Peyer's patch (tissue), 4 donors: ENCODE data around the gene NSL1. TPM values are rescaled to one million over a fixed set of nuclear protein-coding genes. Genes with fewer than 3 reads are reported as not detected.
"Not testable (repeated sequence)": the region's sequence is repeated elsewhere in the genome, so short reads cannot be mapped to it uniquely, and the experiment has no call there.

Experiments
- DNase-seq, 3 donors: peaks; one replicate each; pipeline ENCODE4 v3.0.0-alpha.2; 2017 to 2019
- H3K27ac ChIP-seq, 4 donors: fragments of 200-600 bp; sonication (generic); one replicate each; pipeline ENCODE4 v1.5.1; 2016 to 2019
- H3K27me3 ChIP-seq, 2 donors: fragments of 200-600 bp; sonication (generic); one replicate each; pipeline ENCODE4 v1.5.1; 2019
- H3K36me3 ChIP-seq, 3 donors: fragments of 200-600 bp; sonication (generic); one replicate each; pipeline ENCODE4 v1.5.1; 2016 to 2019
- H3K4me1 ChIP-seq, 4 donors: fragments of 200-600 bp; sonication (generic); one replicate each; pipeline ENCODE4 v1.5.1; 2016 to 2019
- H3K4me3 ChIP-seq, 4 donors: fragments of 200-600 bp; sonication (generic); 1 replicate in 3 of 4; 2 replicates in 1 of 4; pipeline ENCODE4 v1.5.1; 2016 to 2019; ENCODE audit warnings: mild to moderate bottlenecking in 1 of 4
- H3K9me3 ChIP-seq, 4 donors: fragments of 200-600 bp; sonication (generic); one replicate each; pipeline ENCODE4 v1.5.1; 2016 to 2019; ENCODE audit warnings: mild to moderate bottlenecking in 1 of 4
- POLR2A ChIP-seq, 2 donors: fragments of 450-650 bp; IDR thresholded peaks; one replicate each; pipeline ENCODE4 v1.5.1; 2017; ENCODE audit warnings: antibody characterized with exemption in 2 of 2, mild to moderate bottlenecking in 2 of 2, moderate library complexity in 2 of 2
- total RNA-seq, 4 donors: library from RNA; depleted of rRNA; stranded (reverse); fragments of >200 nt; gene quantifications; one replicate each; pipeline ENCODE4 v1.1.0, GENCODE V29; 2016
- TF ChIP-seq, protein P1 (sequence below), 6 experiments: fragments of 450-650 bp in 4 of 6; fragments of 200-600 bp in 2 of 6; sonication (generic) in 1 of 6; IDR thresholded peaks; one replicate each; pipeline ENCODE4 v1.5.1; 2017 to 2019; ENCODE audit warnings: antibody characterized with exemption in 6 of 6, mild to moderate bottlenecking in 3 of 6, moderate library complexity in 1 of 6

The NSL1 gene
- total RNA-seq, 4 donors from 2014 or later = 29.2 to 61.9 (median 39.0) TPM

DNA sequence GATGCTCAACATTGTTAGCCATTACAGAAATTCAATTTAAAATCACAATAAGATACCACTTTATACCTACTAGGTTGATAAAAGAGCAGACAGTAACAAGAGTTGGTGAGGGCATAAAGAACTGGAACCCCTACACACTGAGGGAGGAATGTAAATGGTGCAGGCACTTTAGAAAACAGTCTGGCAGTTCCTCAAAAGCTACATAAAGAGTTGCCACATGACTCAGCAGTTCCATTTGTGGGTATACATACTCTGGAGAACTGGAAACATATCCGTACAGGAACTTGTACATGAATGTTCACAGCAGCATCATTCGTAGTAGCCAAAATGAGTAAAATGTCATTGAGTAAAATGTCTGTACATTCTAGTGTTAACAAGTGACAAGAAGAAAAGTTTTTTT is 17.0 kb downstream of the NSL1 start:
- DNase-seq = no peak
- Histone ChIP-seq H3K9me3 (peaks cover 0 to under 1% (median 0%) of the 10 kb centered on the region in 4 donors), H3K27me3 (no peaks in the 10 kb centered on the region), H3K36me3 (no peaks in the 10 kb centered on the region), H3K4me3 (no peak overlapping the region), H3K27ac (no peak overlapping the region), H3K4me1 (no peaks in the 10 kb centered on the region)
- TF ChIP-seq POLR2A (IDR thresholded peaks at IDR 0.05) = no peak

DNA sequence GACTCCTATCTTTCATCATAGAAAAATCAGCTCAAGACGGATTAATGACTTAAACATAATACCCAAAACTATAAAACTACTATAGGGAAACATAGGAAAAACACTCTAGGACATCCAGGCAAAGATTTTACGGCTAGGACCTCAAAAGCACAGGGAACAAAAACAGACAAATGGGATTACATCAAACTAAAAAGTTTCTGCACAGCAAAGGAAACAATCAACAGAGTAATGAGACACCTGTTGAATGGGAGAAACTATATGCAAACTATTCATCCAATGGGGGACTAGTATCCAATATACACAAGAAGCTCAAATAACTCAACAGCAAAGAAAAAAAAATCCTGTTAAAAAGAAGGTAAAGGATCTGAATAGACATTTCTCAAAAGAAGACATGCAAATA is 18.6 kb downstream of the NSL1 start:
- Histone ChIP-seq H3K27ac (no peak overlapping the region), H3K27me3 (no peaks in the 10 kb centered on the region), H3K9me3 (peaks cover 0 to 10% (median 2%) of the 10 kb centered on the region in 4 donors), H3K36me3 (no peaks in the 10 kb centered on the region), H3K4me3 (no peak overlapping the region), H3K4me1 (no peaks in the 10 kb centered on the region)
- TF ChIP-seq POLR2A (IDR thresholded peaks at IDR 0.05) = no peak
- TF ChIP-seq, protein P1, sequence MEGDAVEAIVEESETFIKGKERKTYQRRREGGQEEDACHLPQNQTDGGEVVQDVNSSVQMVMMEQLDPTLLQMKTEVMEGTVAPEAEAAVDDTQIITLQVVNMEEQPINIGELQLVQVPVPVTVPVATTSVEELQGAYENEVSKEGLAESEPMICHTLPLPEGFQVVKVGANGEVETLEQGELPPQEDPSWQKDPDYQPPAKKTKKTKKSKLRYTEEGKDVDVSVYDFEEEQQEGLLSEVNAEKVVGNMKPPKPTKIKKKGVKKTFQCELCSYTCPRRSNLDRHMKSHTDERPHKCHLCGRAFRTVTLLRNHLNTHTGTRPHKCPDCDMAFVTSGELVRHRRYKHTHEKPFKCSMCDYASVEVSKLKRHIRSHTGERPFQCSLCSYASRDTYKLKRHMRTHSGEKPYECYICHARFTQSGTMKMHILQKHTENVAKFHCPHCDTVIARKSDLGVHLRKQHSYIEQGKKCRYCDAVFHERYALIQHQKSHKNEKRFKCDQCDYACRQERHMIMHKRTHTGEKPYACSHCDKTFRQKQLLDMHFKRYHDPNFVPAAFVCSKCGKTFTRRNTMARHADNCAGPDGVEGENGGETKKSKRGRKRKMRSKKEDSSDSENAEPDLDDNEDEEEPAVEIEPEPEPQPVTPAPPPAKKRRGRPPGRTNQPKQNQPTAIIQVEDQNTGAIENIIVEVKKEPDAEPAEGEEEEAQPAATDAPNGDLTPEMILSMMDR (IDR thresholded peaks at IDR 0.05) = no peak
- DNase-seq = no peak

DNA sequence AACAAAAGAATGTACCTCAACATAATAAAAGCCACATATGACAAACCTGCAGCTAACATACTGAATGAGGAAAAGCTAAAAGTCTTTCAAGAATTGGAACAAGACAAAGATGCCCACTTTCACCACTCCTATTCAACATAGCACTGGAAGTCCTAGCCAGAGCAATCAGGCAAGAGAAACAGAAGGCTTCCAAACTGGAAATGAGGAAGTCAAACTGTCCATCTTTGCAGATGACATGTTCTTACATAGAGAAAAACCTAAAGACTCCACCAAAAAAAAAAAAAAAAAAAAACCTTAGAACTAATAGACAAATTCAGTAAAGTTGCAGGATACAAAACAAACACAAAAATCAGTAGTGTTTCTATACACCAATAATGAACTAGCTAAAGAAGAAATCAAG is 20.2 kb downstream of the NSL1 start:
- Histone ChIP-seq H3K4me3 (no peak overlapping the region), H3K4me1 (no peaks in the 10 kb centered on the region), H3K27me3 (no peaks in the 10 kb centered on the region), H3K36me3 (peaks cover 0 to 5% (median 0%) of the 10 kb centered on the region in 3 donors), H3K9me3 (peaks cover 0 to 10% (median 2%) of the 10 kb centered on the region in 4 donors), H3K27ac (no peak overlapping the region)
- no peak for DNase-seq
- TF ChIP-seq POLR2A (IDR thresholded peaks at IDR 0.05) = no peak
- TF ChIP-seq, protein P1 (IDR thresholded peaks at IDR 0.05) = no peak

DNA sequence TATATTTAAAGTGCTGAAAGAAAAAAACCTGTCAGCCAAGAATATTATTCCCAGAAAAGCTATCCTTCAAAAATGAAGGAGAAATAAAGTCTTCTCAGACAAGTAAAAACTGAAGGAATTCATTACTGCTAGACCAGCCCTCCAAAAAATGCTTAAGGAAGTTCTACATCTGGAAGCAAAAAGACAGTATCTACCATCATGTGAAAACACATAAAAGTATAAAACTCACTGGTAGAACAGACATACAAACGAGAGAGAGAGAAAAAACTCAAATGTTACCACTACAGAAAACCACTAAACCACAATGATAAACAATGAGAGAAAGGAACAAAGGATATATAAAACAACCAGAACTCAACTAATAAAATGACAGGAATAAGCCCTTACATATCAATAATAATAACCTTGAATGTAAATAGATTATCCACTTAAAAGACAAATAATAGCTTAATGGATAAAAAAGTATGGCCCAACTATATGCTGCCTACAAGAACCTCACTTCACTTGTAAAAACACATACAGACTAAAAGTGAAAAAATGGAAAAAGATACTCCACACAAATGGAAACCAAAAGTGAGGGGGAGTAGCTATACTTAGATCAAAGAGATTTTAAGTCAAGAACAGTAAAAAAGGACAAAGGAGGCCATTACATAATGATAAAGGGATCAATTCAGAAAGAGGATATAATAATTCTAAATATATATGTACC is 22.0 kb downstream of the NSL1 start:
- H3K27ac ChIP-seq = no peak overlapping the region
- no peak for TF ChIP-seq POLR2A (IDR thresholded peaks at IDR 0.05)
- TF ChIP-seq, protein P1 (IDR thresholded peaks at IDR 0.05) = no peak
- no peaks in the 10 kb centered on the region for H3K4me1 ChIP-seq
- H3K4me3 ChIP-seq = no peak overlapping the region
- no peak for DNase-seq
- H3K36me3 ChIP-seq = peaks cover 0 to 5% (median 0%) of the 10 kb centered on the region in 3 donors
- H3K9me3 ChIP-seq = peaks cover 0 to 10% (median 2%) of the 10 kb centered on the region in 4 donors
- H3K27me3 ChIP-seq = no peaks in the 10 kb centered on the region

- H3K4me1 ChIP-seq, H3K4me3 ChIP-seq, H3K9me3 ChIP-seq, H3K36me3 ChIP-seq, H3K27ac ChIP-seq, H3K27me3 ChIP-seq, DNase-seq: not testable (repeated sequence)
Measured at GRCh38 chr1:212766825-212767224, 24.8 kb downstream of the NSL1 start.

DNA sequence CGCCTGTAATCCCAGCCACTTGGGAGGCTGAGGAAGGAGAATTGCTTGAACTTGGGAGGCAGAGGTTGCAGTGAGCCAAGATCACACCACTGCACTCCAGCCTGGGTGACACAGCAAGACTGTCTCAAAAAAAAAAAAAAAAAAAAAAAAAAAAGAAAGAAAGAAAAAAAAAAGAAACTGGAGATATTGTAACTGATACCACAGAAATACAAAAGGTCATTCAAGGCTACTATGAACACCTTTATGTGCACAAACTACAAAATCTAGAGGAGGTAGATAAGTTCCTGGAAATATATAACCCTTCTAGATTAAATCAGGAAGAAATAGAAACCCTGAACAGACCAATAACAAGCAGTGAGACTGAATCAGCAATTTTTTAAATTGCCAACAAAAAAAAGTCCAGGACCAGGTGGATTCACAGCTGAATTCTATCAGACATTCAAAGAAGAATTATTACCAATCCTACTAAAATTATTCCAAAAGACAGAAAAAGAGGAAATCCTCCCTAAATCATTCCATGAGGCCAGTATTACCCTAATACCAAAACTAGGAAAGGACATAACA is 26.8 kb downstream of the NSL1 start:
- H3K9me3 ChIP-seq, H3K4me3 ChIP-seq, DNase-seq, H3K27ac ChIP-seq, H3K36me3 ChIP-seq, H3K4me1 ChIP-seq, H3K27me3 ChIP-seq: not testable (repeated sequence)

GRCh38 chr1:212762839-212763238 is 28.7 kb downstream of the NSL1 start:
- Histone ChIP-seq H3K4me1 (no peaks in the 10 kb centered on the region), H3K27ac (no peak overlapping the region), H3K36me3 (peaks cover 0 to 5% (median 0%) of the 10 kb centered on the region in 3 donors), H3K4me3 (no peak overlapping the region), H3K9me3 (no peaks in the 10 kb centered on the region), H3K27me3 (no peaks in the 10 kb centered on the region)
- no peak for DNase-seq
- no peak for TF ChIP-seq POLR2A (IDR thresholded peaks at IDR 0.05)
- TF ChIP-seq, protein P1 (IDR thresholded peaks at IDR 0.05) = no peak
